Suppressor macrophage treated with lipopolysaccharide for 4 hours (primary cell): ENCODE measurements around the gene TNS1.
A peak's percentile ranks its signal among the peaks of the same experiment; 100 is the strongest.
"Not testable (repeated sequence)": the region's sequence is repeated elsewhere in the genome, so short reads cannot be mapped to it uniquely, and the experiment has no call there.

Source experiments
- DNase-seq: peaks from one replicate; pipeline ENCODE4 v3.0.0-alpha.2; 2020

Gene TNS1

GRCh38 chr2:217825469-217826235 is 177.1 kb downstream of the TNS1 start:
- DNase-seq, result no peak

GRCh38 chr2:217824223-217824622 is 178.6 kb downstream of the TNS1 start:
- no peak for DNase-seq

GRCh38 chr2:217823626-217824025 is 179.2 kb downstream of the TNS1 start:
- DNase-seq, result no peak

GRCh38 chr2:217822296-217823252 is 180.2 kb downstream of the TNS1 start:
- no peak for DNase-seq

- no peak for DNase-seq
These were observed 181.2 kb downstream of the TNS1 start for GRCh38 chr2:217821536-217822147.

- DNase-seq, result no peak
These were observed 181.9 kb downstream of the TNS1 start for GRCh38 chr2:217820904-217821303.

GRCh38 chr2:217820091-217820819 is 182.5 kb downstream of the TNS1 start:
- peak; percentile 45 for DNase-seq

- DNase-seq, result no peak
These were observed 184.4 kb downstream of the TNS1 start for GRCh38 chr2:217818293-217818850.

- no peak for DNase-seq
These were observed 185.1 kb downstream of the TNS1 start for GRCh38 chr2:217817466-217818292.

- DNase-seq, result peak; percentile 26
These were observed 186.4 kb downstream of the TNS1 start for GRCh38 chr2:217816396-217816869.

GRCh38 chr2:217813828-217814227 is 189.0 kb downstream of the TNS1 start:
- no peak for DNase-seq

GRCh38 chr2:217812170-217812569 is 190.6 kb downstream of the TNS1 start:
- no peak for DNase-seq

GRCh38 chr2:217810260-217810659 is 192.5 kb downstream of the TNS1 start:
- DNase-seq, result no peak

- DNase-seq, result no peak
These were observed 193.1 kb downstream of the TNS1 start for GRCh38 chr2:217809736-217810135.

GRCh38 chr2:217808967-217809366 is 193.8 kb downstream of the TNS1 start:
- DNase-seq, result not testable (repeated sequence)

- DNase-seq, result no peak
These were observed 194.5 kb downstream of the TNS1 start for GRCh38 chr2:217808326-217808725.

GRCh38 chr2:217807753-217808152 is 195.0 kb downstream of the TNS1 start:
- DNase-seq, result no peak

- no peak for DNase-seq
These were observed 195.8 kb downstream of the TNS1 start for GRCh38 chr2:217807025-217807424.

GRCh38 chr2:217806482-217806765 is 196.4 kb downstream of the TNS1 start:
- DNase-seq, result peak; percentile 55

GRCh38 chr2:217805668-217806481 is 196.9 kb downstream of the TNS1 start:
- no peak for DNase-seq
